GM12878 (cell line): ENCODE measurements around the gene DBNL.
"Not testable (repeated sequence)": the region's sequence is repeated elsewhere in the genome, so short reads cannot be mapped to it uniquely, and the experiment has no call there.

ENCODE experiments used
- CHD1 ChIP-seq: IDR thresholded peaks from 2 replicates; pipeline ENCODE4 v1.6.1; 2012; ENCODE audit warnings: low read depth, low read length, improper control_type of control experiment
- CTCF ChIP-seq, 3 experiments: IDR thresholded peaks in 2 of 3; conservative IDR thresholded peaks in 1 of 3; 2 replicates each; pipeline ENCODE4 v1.5.1; 2011; ENCODE audit warnings: low read depth in 3 of 3, low read length in 3 of 3, mild to moderate bottlenecking in 3 of 3, control low read depth in 2 of 3, moderate library complexity in 2 of 3, inconsistent platforms in 1 of 3, mixed read lengths in 1 of 3; ENCODE audit not compliant: control insufficient read depth in 2 of 3, insufficient read depth in 1 of 3; ENCODE audit errors: extremely low read depth in 1 of 3
- ETV6 ChIP-seq, 2 experiments: fragments of 450-650 bp in 1 of 2; IDR thresholded peaks in 1 of 2; conservative IDR thresholded peaks in 1 of 2; 2 replicates each; pipeline ENCODE4 v1.6.1; 2014; ENCODE audit warnings: antibody characterized with exemption in 1 of 2, borderline replicate concordance in 1 of 2, low read depth in 1 of 2, mild to moderate bottlenecking in 1 of 2, moderate library complexity in 1 of 2
- FOS ChIP-seq: IDR thresholded peaks from 3 replicates; pipeline ENCODE4 v1.6.1; 2011; ENCODE audit warnings: borderline replicate concordance; ENCODE audit not compliant: insufficient read length; ENCODE audit errors: extremely low read depth
- HDAC6 ChIP-seq: fragments of 200-600 bp; sonication (generic); IDR thresholded peaks from one replicate; pipeline ENCODE4 v1.8.0; 2017; ENCODE audit warnings: antibody characterized with exemption; ENCODE audit not compliant: unreplicated experiment
- POLR2A ChIP-seq: IDR thresholded peaks from 2 replicates; pipeline ENCODE4 v1.6.1; 2011; ENCODE audit warnings: low read depth, mild to moderate bottlenecking, low read length
- POU2F2 ChIP-seq: IDR thresholded peaks from 3 replicates; pipeline ENCODE4 v1.6.1; 2011; ENCODE audit warnings: low read depth, mild to moderate bottlenecking, low read length, borderline replicate concordance
- RAD51 ChIP-seq: fragments of 450-650 bp; IDR thresholded peaks from 2 replicates; pipeline ENCODE4 v1.6.1; 2016; ENCODE audit warnings: moderate library complexity, mild to moderate bottlenecking, inconsistent platforms
- RBBP5 ChIP-seq: fragments of 200-600 bp; sonication (generic); conservative IDR thresholded peaks from 2 replicates; pipeline ENCODE4 v1.6.1; 2016
- SUZ12 ChIP-seq: fragments of 200-600 bp; sonication (generic); IDR thresholded peaks from one replicate; pipeline ENCODE4 v1.6.1; 2018; ENCODE audit warnings: antibody characterized with exemption, mild to moderate bottlenecking; ENCODE audit not compliant: unreplicated experiment
- YBX1 ChIP-seq: fragments of 450-650 bp; IDR thresholded peaks from 2 replicates; pipeline ENCODE4 v1.6.1; 2016; ENCODE audit warnings: antibody characterized with exemption

GRCh38 chr7:44012081-44012480, 32.4 kb upstream of the DBNL start:
- not testable (repeated sequence) for TF ChIP-seq CHD1; RAD51; POLR2A; FOS; CTCF (IDR thresholded peaks at IDR 0.05 in 2 of 3, conservative IDR thresholded peaks at IDR 0.05 in 1 of 3; ENCODE audit: control insufficient read depth in 2 of 3, extremely low read depth in 1 of 3, insufficient read depth in 1 of 3, low read depth in 3 of 3, low read length in 3 of 3); RBBP5; POU2F2; YBX1; SUZ12; ETV6 (conservative IDR thresholded peaks at IDR 0.05 in 1 of 2, IDR thresholded peaks at IDR 0.05 in 1 of 2; ENCODE audit: borderline replicate concordance in 1 of 2, low read depth in 1 of 2); HDAC6
